ENCODE data around the gene MICU1.

DNA sequence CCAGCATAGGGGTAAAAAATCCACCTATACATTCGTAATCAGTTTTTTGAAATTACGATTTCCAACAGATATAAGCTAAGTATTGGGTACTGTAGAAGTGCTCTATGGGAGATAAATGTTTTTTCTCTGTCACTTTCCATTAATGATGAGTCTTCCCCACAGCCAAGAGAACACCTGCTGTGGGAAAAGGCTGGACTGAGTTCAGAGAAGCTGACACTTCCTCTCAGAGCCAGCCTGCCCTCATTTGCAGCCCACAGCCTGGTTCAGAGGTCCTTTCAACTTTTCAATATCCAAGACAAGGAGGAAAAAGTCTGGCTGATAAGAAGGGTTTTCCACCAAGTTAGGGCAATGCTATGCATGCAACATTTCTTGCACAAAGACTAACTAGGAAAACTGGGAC lies 206.6 kb downstream of the MICU1 start:
- TF ChIP-seq, protein P1, sequence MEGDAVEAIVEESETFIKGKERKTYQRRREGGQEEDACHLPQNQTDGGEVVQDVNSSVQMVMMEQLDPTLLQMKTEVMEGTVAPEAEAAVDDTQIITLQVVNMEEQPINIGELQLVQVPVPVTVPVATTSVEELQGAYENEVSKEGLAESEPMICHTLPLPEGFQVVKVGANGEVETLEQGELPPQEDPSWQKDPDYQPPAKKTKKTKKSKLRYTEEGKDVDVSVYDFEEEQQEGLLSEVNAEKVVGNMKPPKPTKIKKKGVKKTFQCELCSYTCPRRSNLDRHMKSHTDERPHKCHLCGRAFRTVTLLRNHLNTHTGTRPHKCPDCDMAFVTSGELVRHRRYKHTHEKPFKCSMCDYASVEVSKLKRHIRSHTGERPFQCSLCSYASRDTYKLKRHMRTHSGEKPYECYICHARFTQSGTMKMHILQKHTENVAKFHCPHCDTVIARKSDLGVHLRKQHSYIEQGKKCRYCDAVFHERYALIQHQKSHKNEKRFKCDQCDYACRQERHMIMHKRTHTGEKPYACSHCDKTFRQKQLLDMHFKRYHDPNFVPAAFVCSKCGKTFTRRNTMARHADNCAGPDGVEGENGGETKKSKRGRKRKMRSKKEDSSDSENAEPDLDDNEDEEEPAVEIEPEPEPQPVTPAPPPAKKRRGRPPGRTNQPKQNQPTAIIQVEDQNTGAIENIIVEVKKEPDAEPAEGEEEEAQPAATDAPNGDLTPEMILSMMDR (IDR thresholded peaks at IDR 0.05 in 2 of 3, conservative IDR thresholded peaks at IDR 0.05 in 1 of 3; ENCODE audit: borderline replicate concordance in 1 of 3, insufficient read depth in 1 of 3, low read depth in 2 of 3, low read length in 2 of 3) = no peak
- no peak for TF ChIP-seq TCF7L2 (IDR thresholded peaks at IDR 0.05; ENCODE audit: borderline replicate concordance, extremely low read depth, insufficient read depth, insufficient read length)
- TF ChIP-seq, protein P2, sequence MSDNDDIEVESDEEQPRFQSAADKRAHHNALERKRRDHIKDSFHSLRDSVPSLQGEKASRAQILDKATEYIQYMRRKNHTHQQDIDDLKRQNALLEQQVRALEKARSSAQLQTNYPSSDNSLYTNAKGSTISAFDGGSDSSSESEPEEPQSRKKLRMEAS (IDR thresholded peaks at IDR 0.05) = no peak
- no peak for TF ChIP-seq EZH2 (IDR thresholded peaks at IDR 0.05)
- TF ChIP-seq SRF (IDR thresholded peaks at IDR 0.05; ENCODE audit: low read depth) = no peak
- TF ChIP-seq POLR2AphosphoS5 (IDR thresholded peaks at IDR 0.05; ENCODE audit: low read depth, low read length) = no peak
- no peak for TF ChIP-seq EZH2phosphoT487 (IDR thresholded peaks at IDR 0.05; ENCODE audit: borderline replicate concordance)
- no peak for TF ChIP-seq SP1 (IDR thresholded peaks at IDR 0.05; ENCODE audit: low read depth)
- no peak for TF ChIP-seq SIN3A (IDR thresholded peaks at IDR 0.05; ENCODE audit: low read depth)
- TF ChIP-seq POLR2A (IDR thresholded peaks at IDR 0.05; ENCODE audit: borderline replicate concordance, extremely low read depth, insufficient read depth, insufficient read length) = no peak
- no peak for TF ChIP-seq RAD21 (IDR thresholded peaks at IDR 0.05; ENCODE audit: low read depth)
- no peak for TF ChIP-seq ELF1 (IDR thresholded peaks at IDR 0.05; ENCODE audit: borderline replicate concordance, low read depth)
- TF ChIP-seq CEBPB (IDR thresholded peaks at IDR 0.05; ENCODE audit: low read depth) = no peak
- no peak for TF ChIP-seq ZNF274 (IDR thresholded peaks at IDR 0.05; ENCODE audit: low read depth, low read length)

All from HCT116 (cell line).